ENCODE results near the gene PKP1.

DNA sequence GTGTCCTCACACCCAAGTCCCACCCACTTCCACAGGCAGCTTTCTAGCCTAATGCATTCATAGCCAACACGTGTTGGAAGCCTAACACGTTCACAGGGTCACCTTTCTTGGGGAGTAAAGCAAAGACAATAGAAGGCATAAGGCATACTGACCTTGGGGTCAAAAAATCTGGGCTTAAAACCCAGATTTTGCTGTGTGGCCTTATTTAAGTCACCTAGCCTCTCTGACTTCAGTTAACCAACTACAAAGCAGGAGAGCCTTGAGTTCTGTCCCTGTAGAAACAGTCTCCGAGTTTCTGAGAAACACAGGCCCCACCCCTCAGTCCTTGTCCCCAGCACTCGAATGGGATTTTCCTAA is 92.8 kb downstream of the PKP1 start:
- no peak for TF ChIP-seq EZH2 (IDR thresholded peaks at IDR 0.05)
- no peak for TF ChIP-seq POLR2AphosphoS5 (IDR thresholded peaks at IDR 0.05; ENCODE audit: borderline replicate concordance, low read depth, low read length)

All from SK-N-MC (cell line).